ENCODE results near the gene NOL4.

DNA sequence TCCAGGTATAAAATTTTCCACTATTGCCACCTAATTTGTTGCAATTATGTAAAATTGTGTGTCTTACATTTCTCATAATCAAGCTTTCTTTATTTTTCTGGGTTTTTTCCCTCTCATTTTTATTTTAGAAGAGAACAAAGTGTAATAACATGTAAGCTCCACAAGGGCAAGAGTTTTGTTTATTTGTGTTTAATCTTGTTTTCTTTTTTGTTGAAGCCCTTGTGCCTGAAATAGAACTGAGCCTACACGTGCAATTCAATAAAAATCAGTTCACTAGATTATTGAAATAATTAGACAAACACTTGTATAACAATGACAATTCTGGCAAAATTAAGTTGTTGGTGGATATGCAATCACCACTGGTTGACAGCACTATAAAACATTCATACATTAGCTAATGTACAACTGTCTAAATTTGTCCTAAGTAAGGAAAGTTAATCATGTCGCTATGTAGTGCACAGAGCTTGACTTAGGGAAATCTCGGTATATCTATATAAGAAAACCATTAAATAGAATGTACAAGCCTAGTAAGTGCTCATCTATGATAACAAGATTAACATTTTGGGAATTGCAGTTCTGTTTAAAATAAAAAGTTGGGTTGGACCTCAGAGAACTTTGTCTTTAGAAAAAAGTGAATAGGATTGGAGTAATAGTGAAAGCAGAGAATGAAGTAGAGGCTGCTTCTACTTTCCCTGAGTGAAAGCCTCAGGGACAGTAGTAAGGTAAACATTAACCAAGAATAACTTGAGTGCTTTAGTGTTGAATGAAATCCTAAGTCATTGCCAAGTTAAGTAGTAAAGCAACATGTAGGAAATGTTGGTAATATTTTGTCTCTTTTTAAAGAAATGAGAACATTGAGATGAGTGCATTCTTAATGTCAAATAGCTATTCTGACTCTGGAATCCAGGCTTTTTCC is 37.4 kb upstream of the NOL4 start:
- TF ChIP-seq, protein P1, sequence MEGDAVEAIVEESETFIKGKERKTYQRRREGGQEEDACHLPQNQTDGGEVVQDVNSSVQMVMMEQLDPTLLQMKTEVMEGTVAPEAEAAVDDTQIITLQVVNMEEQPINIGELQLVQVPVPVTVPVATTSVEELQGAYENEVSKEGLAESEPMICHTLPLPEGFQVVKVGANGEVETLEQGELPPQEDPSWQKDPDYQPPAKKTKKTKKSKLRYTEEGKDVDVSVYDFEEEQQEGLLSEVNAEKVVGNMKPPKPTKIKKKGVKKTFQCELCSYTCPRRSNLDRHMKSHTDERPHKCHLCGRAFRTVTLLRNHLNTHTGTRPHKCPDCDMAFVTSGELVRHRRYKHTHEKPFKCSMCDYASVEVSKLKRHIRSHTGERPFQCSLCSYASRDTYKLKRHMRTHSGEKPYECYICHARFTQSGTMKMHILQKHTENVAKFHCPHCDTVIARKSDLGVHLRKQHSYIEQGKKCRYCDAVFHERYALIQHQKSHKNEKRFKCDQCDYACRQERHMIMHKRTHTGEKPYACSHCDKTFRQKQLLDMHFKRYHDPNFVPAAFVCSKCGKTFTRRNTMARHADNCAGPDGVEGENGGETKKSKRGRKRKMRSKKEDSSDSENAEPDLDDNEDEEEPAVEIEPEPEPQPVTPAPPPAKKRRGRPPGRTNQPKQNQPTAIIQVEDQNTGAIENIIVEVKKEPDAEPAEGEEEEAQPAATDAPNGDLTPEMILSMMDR (IDR thresholded peaks at IDR 0.05 in 4 of 5, conservative IDR thresholded peaks at IDR 0.05 in 1 of 5) = no peak
- no peak for TF ChIP-seq POLR2A (IDR thresholded peaks at IDR 0.05)
